ENCODE data around the gene AGPAT3.

GRCh38 chr21:43995521-43996105, 130.6 kb downstream of the AGPAT3 start:
- TF ChIP-seq TAF1 (IDR thresholded peaks at IDR 0.05; ENCODE audit: borderline replicate concordance, low read depth, low read length) (no peak), POLR2A (IDR thresholded peaks at IDR 0.05; ENCODE audit: low read depth, low read length) (no peak), POLR2AphosphoS5 (IDR thresholded peaks at IDR 0.05; ENCODE audit: low read depth, low read length) (no peak)

Data from GM12892 (cell line).